Muscle layer of colon (tissue), 2 donors: ENCODE data around the gene ASPSCR1.
"Not testable (repeated sequence)": the region's sequence is repeated elsewhere in the genome, so short reads cannot be mapped to it uniquely, and the experiment has no call there.

ENCODE experiments used
- H3K27ac ChIP-seq: one replicate; pipeline ENCODE4 v1.7.0; 2013; ENCODE audit warnings: low read depth, mild to moderate bottlenecking, low read length, moderate library complexity
- H3K27me3 ChIP-seq, 2 donors: one replicate each; pipeline ENCODE4 v1.7.0; 2013; ENCODE audit warnings: low read length in 2 of 2, mild to moderate bottlenecking in 2 of 2; ENCODE audit not compliant: insufficient read depth in 2 of 2, control insufficient read depth in 1 of 2
- H3K36me3 ChIP-seq: one replicate; pipeline ENCODE4 v1.7.0; 2013; ENCODE audit warnings: mild to moderate bottlenecking, low read length; ENCODE audit not compliant: insufficient read depth
- H3K4me1 ChIP-seq: one replicate; pipeline ENCODE4 v1.7.0; 2013; ENCODE audit warnings: mild to moderate bottlenecking, low read length; ENCODE audit not compliant: insufficient read depth
- H3K4me3 ChIP-seq, 2 donors: one replicate each; pipeline ENCODE4 v1.7.0; 2013; ENCODE audit warnings: low read length in 2 of 2, low read depth in 1 of 2, mild to moderate bottlenecking in 1 of 2, moderate library complexity in 1 of 2
- H3K9ac ChIP-seq: one replicate; pipeline ENCODE4 v1.7.0; 2013; ENCODE audit warnings: low read length
- H3K9me3 ChIP-seq: one replicate; pipeline ENCODE4 v1.7.0; 2013; ENCODE audit warnings: mild to moderate bottlenecking, low read length
- donor health status: abdominal sarcoma.
- donor health status: Adenocarcinoma of cecum.

The ASPSCR1 gene

GRCh38 chr17:81980707-81981343, 3.4 kb downstream of the ASPSCR1 start:
- no peak overlapping the region for H3K27ac ChIP-seq
- H3K4me3 ChIP-seq: no peak overlapping the region
- H3K36me3 ChIP-seq: peaks cover 17% of the 10 kb centered on the region
- no peak overlapping the region for H3K9ac ChIP-seq
- no peaks in the 10 kb centered on the region for H3K9me3 ChIP-seq
- H3K4me1 ChIP-seq: peaks cover 8% of the 10 kb centered on the region
- no peaks in the 10 kb centered on the region for H3K27me3 ChIP-seq

GRCh38 chr17:81981511-81981910, 4.1 kb downstream of the ASPSCR1 start:
- not testable (repeated sequence) for H3K9ac ChIP-seq, H3K27ac ChIP-seq, H3K4me3 ChIP-seq, H3K9me3 ChIP-seq, H3K27me3 ChIP-seq, H3K4me1 ChIP-seq
- peaks cover 20% of the 10 kb centered on the region for H3K36me3 ChIP-seq

GRCh38 chr17:81983011-81983638, 5.7 kb downstream of the ASPSCR1 start:
- H3K9me3 ChIP-seq: no peaks in the 10 kb centered on the region
- H3K36me3 ChIP-seq: peaks cover 20% of the 10 kb centered on the region
- H3K27ac ChIP-seq: no peak overlapping the region
- no peak overlapping the region for H3K9ac ChIP-seq
- no peaks in the 10 kb centered on the region for H3K27me3 ChIP-seq
- H3K4me3 ChIP-seq: no peak overlapping the region
- H3K4me1 ChIP-seq: no peaks in the 10 kb centered on the region

- H3K27me3 ChIP-seq: no peaks in the 10 kb centered on the region
- peaks cover 20% of the 10 kb centered on the region for H3K36me3 ChIP-seq
- H3K27ac ChIP-seq: no peak overlapping the region
- H3K9ac ChIP-seq: no peak overlapping the region
- H3K4me3 ChIP-seq: no peak overlapping the region
- no peaks in the 10 kb centered on the region for H3K4me1 ChIP-seq
- no peaks in the 10 kb centered on the region for H3K9me3 ChIP-seq
Observed at GRCh38 chr17:81983639-81984373, 6.4 kb downstream of the ASPSCR1 start.

GRCh38 chr17:81984773-81985410, 7.5 kb downstream of the ASPSCR1 start:
- H3K27ac ChIP-seq: no peak overlapping the region
- no peak overlapping the region for H3K9ac ChIP-seq
- H3K4me3 ChIP-seq: no peak overlapping the region
- no peaks in the 10 kb centered on the region for H3K9me3 ChIP-seq
- peaks cover 20% of the 10 kb centered on the region for H3K36me3 ChIP-seq
- H3K4me1 ChIP-seq: no peaks in the 10 kb centered on the region
- H3K27me3 ChIP-seq: no peaks in the 10 kb centered on the region

- H3K27me3 ChIP-seq: no peaks in the 10 kb centered on the region
- H3K4me1 ChIP-seq: peaks cover 7% of the 10 kb centered on the region
- H3K27ac ChIP-seq: no peak overlapping the region
- peaks cover 14% of the 10 kb centered on the region for H3K36me3 ChIP-seq
- no peaks in the 10 kb centered on the region for H3K9me3 ChIP-seq
- no peak overlapping the region for H3K9ac ChIP-seq
- H3K4me3 ChIP-seq: no peak overlapping the region
Observed at GRCh38 chr17:81986606-81987005, 9.2 kb downstream of the ASPSCR1 start.

GRCh38 chr17:81987161-81987770, 9.8 kb downstream of the ASPSCR1 start:
- H3K36me3 ChIP-seq: peaks cover 14% of the 10 kb centered on the region
- peaks cover 10% of the 10 kb centered on the region for H3K4me1 ChIP-seq
- H3K27ac ChIP-seq: no peak overlapping the region
- H3K9me3 ChIP-seq: no peaks in the 10 kb centered on the region
- no peak overlapping the region for H3K9ac ChIP-seq
- no peaks in the 10 kb centered on the region for H3K27me3 ChIP-seq
- H3K4me3 ChIP-seq: no peak overlapping the region

GRCh38 chr17:81990836-81991683, 13.6 kb downstream of the ASPSCR1 start:
- Histone ChIP-seq H3K9me3 (no peaks in the 10 kb centered on the region), H3K4me3 (peak overlapping the region in 1 of 2 donors; percentile 53), H3K36me3 (peaks cover under 1% of the 10 kb centered on the region), H3K4me1 (peaks cover 17% of the 10 kb centered on the region), H3K27ac (peak overlapping the region; percentile 64), H3K9ac (no peak overlapping the region), H3K27me3 (no peaks in the 10 kb centered on the region)

- Histone ChIP-seq H3K9ac (peak overlapping the region; percentile 21), H3K4me3 (peak overlapping the region; percentile 31 to 53), H3K27me3 (no peaks in the 10 kb centered on the region), H3K36me3 (no peaks in the 10 kb centered on the region), H3K27ac (peak overlapping the region; percentile 64), H3K4me1 (peaks cover 17% of the 10 kb centered on the region), H3K9me3 (no peaks in the 10 kb centered on the region)
Observed at GRCh38 chr17:81991684-81992305, 14.4 kb downstream of the ASPSCR1 start.

GRCh38 chr17:81992306-81993102, 15.1 kb downstream of the ASPSCR1 start:
- H3K27ac ChIP-seq: peak overlapping the region; percentile 64
- H3K4me3 ChIP-seq: peak overlapping the region; percentile 31 to 53
- no peaks in the 10 kb centered on the region for H3K36me3 ChIP-seq
- H3K9ac ChIP-seq: peak overlapping the region; percentile 21
- peaks cover 17% of the 10 kb centered on the region for H3K4me1 ChIP-seq
- H3K27me3 ChIP-seq: no peaks in the 10 kb centered on the region
- H3K9me3 ChIP-seq: no peaks in the 10 kb centered on the region
